ENCODE data around the gene ZBTB20.

- no peak for TF ChIP-seq EZH2 (IDR thresholded peaks at IDR 0.05; ENCODE audit: low read depth)
- TF ChIP-seq CTCF (conservative IDR thresholded peaks at IDR 0.05), result no peak
These were observed 580.3 kb downstream of the ZBTB20 start for GRCh38 chr3:114566767-114567166.

Measured in PC-9 (cell line).